ENCODE data around the gene FAM171A2. TPM values are rescaled to one million over a fixed set of nuclear protein-coding genes. Genes with fewer than 3 reads are reported as not detected.
"Not testable (repeated sequence)": the region's sequence is repeated elsewhere in the genome, so short reads cannot be mapped to it uniquely, and the experiment has no call there.

Gene FAM171A2
- total RNA-seq, 3 donors from 2014 or later: 0.88 to 2.9 (median 2.7) TPM

DNA sequence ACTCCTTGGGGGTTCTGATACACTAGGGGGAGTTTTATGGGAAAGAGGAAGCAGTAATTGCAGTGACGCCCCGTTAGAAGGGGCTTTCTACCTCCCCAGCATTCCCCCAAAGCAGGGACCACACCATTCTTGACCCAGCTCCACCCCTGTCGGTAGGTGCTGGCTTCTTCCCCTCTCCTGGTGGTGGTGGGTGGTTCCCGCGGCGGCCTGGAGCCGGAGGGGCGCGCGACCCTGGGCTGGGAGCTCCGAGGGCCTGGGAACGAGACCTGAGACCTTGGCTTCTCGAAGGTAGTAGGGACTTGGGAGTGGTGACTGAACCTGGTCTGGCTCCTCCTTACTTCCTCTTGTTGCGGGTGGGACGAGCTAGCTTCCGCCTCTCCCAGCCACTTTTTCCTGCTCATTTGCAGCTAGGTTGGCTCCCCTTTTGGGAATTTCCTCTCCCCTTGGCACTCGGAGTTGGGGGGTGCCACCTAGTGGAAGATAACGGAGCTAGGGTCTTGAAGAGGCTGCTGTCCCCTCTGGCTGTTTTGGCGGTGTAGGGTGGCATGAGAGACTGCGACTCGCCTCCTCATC, 18.1 kb downstream of the FAM171A2 start:
- Histone ChIP-seq H3K4me3 (peak overlapping the region; percentile 68 to 84 (median 77)), H3K4me1 (no peaks in the 10 kb centered on the region), H3K27ac (peak overlapping the region; percentile 81 to 92), H3K36me3 (no peaks in the 10 kb centered on the region), H3K27me3 (no peaks in the 10 kb centered on the region), H3K9me3 (no peaks in the 10 kb centered on the region)
- no peak for TF ChIP-seq POLR2A (IDR thresholded peaks at IDR 0.05)
- TF ChIP-seq, protein P1, sequence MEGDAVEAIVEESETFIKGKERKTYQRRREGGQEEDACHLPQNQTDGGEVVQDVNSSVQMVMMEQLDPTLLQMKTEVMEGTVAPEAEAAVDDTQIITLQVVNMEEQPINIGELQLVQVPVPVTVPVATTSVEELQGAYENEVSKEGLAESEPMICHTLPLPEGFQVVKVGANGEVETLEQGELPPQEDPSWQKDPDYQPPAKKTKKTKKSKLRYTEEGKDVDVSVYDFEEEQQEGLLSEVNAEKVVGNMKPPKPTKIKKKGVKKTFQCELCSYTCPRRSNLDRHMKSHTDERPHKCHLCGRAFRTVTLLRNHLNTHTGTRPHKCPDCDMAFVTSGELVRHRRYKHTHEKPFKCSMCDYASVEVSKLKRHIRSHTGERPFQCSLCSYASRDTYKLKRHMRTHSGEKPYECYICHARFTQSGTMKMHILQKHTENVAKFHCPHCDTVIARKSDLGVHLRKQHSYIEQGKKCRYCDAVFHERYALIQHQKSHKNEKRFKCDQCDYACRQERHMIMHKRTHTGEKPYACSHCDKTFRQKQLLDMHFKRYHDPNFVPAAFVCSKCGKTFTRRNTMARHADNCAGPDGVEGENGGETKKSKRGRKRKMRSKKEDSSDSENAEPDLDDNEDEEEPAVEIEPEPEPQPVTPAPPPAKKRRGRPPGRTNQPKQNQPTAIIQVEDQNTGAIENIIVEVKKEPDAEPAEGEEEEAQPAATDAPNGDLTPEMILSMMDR (IDR thresholded peaks at IDR 0.05): peak in 2 of 3 donors; percentile 12 to 17
- intact Hi-C loops (cut with DNase I; ENCODE audit: low total_unique reads): no loop called here
- peak in 1 of 2 donors; percentile 40 for DNase-seq (ENCODE audit: low spot score in 2 of 2)

DNA sequence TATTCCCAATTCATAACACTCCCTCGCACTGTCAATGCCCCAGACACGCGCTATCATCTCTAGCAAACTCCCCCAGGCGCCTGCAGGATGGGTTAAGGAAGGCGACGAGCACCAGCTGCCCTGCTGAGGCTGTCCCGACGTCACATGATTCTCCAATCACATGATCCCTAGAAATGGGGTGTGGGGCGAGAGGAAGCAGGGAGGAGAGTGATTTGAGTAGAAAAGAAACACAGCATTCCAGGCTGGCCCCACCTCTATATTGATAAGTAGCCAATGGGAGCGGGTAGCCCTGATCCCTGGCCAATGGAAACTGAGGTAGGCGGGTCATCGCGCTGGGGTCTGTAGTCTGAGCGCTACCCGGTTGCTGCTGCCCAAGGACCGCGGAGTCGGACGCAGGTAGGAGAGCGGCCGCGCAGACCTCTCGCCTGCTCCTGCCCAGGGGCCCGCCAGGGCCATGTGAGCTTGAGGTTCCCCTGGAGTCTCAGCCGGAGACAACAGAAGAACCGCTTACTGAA, 18.7 kb downstream of the FAM171A2 start, which contains the start of gene GRN:
GRN (plus strand) TSS at position 364 of the 515 bp plus-strand sequence. CDS start 3,863 bp downstream, outside the sequence.
- peak within 1 kb of the TSS; percentile 81 to 92 for H3K27ac ChIP-seq
- H3K9me3 ChIP-seq: no peaks in the 10 kb centered on the region
- H3K4me1 ChIP-seq: no peaks in the 10 kb centered on the region
- no peaks in the 10 kb centered on the region for H3K36me3 ChIP-seq
- TF ChIP-seq, protein P1 (IDR thresholded peaks at IDR 0.05): no peak
- peak; percentile 81 to 86 (median 85) for TF ChIP-seq POLR2AphosphoS5 (IDR thresholded peaks at IDR 0.05)
- TF ChIP-seq POLR2A (IDR thresholded peaks at IDR 0.05): peak; percentile 33
- intact Hi-C loops (cut with DNase I; ENCODE audit: low total_unique reads): no loop called here
- peak; percentile 90 to 98 for DNase-seq (ENCODE audit: low spot score in 2 of 2)
- peak within 1 kb of the TSS; percentile 68 to 84 (median 77) for H3K4me3 ChIP-seq
- H3K27me3 ChIP-seq: no peaks in the 10 kb centered on the region

DNA sequence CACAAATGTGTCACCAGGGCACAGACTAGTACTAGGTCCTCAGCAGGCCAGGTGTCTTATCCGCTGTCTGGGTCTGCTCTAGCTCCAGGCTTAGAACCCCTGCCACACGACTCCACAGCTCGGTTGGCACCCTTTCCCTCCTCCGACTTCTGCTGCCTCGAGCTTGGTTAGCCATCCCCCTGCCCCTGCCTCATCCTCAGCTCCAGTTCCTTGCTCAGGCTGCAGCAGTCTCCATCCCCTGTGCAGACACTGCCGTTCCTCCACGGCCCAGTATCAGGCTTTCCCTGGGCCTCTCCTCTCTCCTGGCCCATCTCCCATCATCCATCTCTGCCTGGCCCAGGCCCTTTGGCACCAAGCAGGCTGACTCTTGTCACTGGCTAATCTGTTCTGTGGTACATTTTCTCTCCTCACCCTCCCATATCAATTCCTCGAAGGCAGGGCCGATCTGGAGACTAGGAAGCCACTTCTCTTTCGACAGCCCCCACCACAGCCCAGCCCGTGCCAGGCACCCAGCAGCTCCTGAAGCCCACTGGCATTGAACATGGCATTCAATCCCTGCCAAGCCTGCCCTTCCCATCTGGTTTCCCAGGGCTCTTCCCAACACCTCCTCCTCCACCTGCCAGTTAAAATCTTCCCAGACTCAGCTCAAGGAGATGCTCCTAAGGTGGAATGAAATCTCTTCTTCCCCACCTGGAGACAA, 20.0 kb downstream of the FAM171A2 start:
- Histone ChIP-seq H3K27ac (no peak overlapping the region), H3K4me3 (no peak overlapping the region), H3K27me3 (no peaks in the 10 kb centered on the region), H3K4me1 (no peaks in the 10 kb centered on the region), H3K9me3 (no peaks in the 10 kb centered on the region), H3K36me3 (no peaks in the 10 kb centered on the region)
- intact Hi-C loops (cut with DNase I; ENCODE audit: low total_unique reads): no loop called here
- TF ChIP-seq POLR2A (IDR thresholded peaks at IDR 0.05) (no peak), POLR2AphosphoS5 (IDR thresholded peaks at IDR 0.05) (no peak)
- TF ChIP-seq, protein P1 (IDR thresholded peaks at IDR 0.05): no peak
- DNase-seq (ENCODE audit: low spot score in 2 of 2): no peak

GRCh38 chr17:44340553-44340952, 23.1 kb downstream of the FAM171A2 start:
- intact Hi-C loops (cut with DNase I; ENCODE audit: low total_unique reads); H3K27me3 ChIP-seq; DNase-seq (ENCODE audit: low spot score in 2 of 2); H3K36me3 ChIP-seq; H3K9me3 ChIP-seq; H3K4me1 ChIP-seq; H3K27ac ChIP-seq; H3K4me3 ChIP-seq: not testable (repeated sequence)

DNA sequence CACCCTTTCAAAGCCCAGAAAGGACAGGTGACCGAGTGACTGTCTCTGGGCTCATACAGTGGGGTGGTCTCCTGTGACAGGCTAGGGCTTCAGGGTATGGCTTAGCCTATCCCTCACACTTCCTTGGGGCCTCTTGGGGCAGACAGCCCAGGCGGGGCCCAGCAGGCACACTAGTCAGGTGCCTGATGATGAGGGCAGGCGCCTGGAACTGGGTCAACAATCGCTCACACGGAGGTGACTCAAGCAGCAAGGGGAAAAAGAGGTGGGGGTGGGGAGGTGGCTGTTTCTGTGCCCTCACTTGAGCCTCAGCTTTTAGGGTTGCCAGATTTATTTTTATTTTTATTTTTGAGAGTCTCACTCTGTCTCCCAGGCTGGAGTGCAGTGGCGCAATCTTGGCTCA, 25.0 kb downstream of the FAM171A2 start:
- Histone ChIP-seq H3K36me3 (no peaks in the 10 kb centered on the region), H3K4me1 (no peaks in the 10 kb centered on the region), H3K27me3 (no peaks in the 10 kb centered on the region), H3K9me3 (no peaks in the 10 kb centered on the region), H3K27ac (no peak overlapping the region), H3K4me3 (no peak overlapping the region)
- intact Hi-C loops (cut with DNase I; ENCODE audit: low total_unique reads): no loop called here
- no peak for TF ChIP-seq POLR2AphosphoS5 (IDR thresholded peaks at IDR 0.05)
- TF ChIP-seq, protein P1 (IDR thresholded peaks at IDR 0.05): no peak
- TF ChIP-seq POLR2A (IDR thresholded peaks at IDR 0.05): no peak
- DNase-seq (ENCODE audit: low spot score in 2 of 2): no peak
